HG02588 (cell line): Measurements from ENCODE around the gene SIDT1.
"Not testable (repeated sequence)": the region's sequence is repeated elsewhere in the genome, so short reads cannot be mapped to it uniquely, and the experiment has no call there.

Experiments
- ATAC-seq: cut with Tn5 transposase; IDR thresholded peaks from one replicate; pipeline ENCODE4 v1.9.1; 2021; ENCODE audit warnings: mild to moderate bottlenecking, moderate library complexity; ENCODE audit not compliant: unreplicated experiment

Gene SIDT1

DNA sequence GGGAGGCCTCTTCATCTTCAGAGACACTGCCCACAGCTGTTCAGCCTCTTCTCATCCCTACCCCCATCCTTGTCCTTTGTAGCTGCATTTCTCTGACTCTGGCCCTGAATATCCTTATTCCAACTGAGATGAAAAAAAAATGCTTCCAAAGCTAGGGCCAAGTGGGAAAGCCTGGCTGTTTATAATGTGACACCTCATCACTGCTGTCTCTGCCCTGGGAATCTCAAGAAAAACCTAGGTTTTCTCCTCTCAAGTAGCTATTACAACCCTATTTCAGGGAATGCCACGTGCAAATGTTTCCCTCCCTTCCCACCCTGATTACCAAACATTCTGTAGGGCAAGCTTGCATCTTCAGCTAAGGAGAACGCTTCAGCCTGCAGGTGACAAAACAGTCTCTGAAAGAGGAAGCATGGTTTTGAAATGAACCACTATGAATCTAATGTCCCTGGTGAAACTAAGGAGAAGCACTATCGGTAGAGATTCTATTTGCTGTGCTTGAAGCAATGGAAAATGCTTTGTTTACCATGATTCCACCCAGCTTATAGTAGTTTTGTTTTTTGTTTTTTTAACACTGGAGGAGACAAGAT is 98.7 kb downstream of the SIDT1 start:
- ATAC-seq, result no peak

DNA sequence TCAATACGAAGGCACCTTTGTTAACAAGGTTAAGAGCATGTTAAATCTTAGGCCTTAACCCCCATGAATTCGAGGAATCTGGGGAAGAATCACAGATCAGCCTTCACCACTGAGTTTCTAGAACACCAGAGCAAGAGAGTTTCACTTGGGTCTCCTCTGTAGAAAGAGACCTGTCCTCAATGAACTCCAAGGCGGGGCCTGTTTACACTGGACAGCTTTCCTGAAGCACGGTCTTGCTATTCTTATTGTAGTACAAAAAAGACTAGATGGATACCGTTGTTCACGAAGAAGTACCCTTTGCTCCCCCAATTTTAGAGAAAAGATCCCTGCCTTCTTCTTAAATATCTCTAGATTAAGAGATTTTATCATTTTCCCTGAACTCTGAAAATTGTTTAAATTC is 99.2 kb downstream of the SIDT1 start:
- no peak for ATAC-seq

DNA sequence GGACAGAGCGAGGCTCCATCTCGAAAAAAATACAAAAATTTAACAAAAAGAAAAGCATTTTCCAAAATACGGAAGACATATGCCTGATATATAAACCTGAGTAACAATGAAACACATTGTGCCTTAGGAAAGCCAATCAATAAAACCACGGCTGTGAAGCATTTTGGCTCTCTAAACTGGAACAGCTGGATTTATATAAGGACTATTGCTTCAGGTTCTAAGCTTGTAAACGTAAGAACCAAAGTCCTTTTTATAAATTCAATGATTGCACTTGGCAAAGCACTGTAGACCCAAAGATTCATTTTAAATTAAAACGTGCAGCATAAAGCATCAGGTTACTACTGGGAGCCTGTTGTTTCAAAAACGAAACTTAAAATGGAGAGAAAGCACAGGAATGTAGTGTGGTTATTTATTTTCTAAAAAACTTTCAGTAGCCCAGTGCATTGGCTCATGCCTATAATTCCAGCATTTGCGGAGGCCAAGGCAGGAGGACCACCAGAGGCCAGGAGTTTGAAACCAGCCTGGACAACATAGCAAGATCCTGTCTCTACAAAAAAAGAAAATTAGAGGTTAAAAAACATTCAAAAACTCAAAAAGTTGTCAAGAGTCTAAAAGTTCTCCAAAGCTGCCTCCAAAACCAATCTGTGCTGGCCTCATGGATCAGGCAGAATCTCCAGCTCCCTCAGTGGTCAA is 102.6 kb downstream of the SIDT1 start:
- no peak for ATAC-seq

DNA sequence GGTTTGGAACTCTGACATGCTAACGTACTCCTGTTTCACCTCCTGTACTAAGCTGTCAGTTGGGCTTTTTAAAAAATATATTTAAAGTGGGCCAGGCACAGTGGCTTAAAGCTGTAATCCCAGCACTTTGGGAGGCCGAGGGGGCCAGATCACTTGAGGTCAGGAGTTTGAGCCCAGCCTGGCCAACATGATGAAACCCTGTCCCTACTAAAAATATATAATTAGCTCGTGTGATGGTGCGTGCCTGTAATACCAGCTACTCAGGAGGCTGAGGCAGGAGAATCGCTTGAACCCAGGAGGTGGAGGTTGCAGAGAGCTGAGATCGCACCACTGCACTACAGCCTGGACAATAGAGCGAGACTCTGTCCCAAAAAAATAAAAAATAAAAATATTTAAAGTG is 103.7 kb downstream of the SIDT1 start:
- not testable (repeated sequence) for ATAC-seq

DNA sequence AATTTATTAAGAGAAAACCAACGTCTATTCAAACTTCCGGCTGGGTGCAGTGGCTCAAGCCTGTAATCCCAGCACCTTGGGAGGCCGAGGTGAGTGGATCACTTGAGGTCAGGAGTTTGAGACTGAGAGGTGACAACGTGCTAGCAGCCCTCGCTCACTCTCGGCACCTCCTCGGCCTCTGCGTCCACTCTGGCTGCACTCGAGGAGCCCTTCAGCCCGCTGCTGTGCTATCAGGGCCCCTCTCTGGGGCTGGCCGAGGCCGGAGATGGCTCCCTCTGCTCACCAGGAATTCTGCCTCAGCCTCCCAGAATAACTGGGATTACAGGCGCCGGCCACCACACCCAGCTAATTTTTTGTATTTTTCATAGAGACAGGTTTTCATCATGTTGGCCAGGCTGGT is 105.4 kb downstream of the SIDT1 start:
- no peak for ATAC-seq

DNA sequence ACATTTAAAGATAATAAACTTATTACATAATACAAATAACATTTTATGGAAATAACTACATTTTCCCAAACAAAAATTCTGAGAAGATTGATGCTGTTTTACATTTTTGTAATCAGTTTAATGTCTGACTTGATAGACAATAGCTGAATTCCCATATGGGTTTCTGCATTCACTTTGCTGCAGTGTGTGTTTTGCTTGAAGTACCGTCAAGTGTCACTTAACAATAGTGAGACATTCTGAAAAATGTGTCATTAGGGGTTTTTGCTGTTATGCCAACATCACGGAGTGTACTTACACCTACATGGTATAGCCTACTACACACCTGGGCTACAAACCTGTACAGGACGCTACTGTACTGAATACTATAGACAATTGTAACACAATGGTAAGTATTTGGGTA is 106.6 kb downstream of the SIDT1 start:
- ATAC-seq, result no peak

DNA sequence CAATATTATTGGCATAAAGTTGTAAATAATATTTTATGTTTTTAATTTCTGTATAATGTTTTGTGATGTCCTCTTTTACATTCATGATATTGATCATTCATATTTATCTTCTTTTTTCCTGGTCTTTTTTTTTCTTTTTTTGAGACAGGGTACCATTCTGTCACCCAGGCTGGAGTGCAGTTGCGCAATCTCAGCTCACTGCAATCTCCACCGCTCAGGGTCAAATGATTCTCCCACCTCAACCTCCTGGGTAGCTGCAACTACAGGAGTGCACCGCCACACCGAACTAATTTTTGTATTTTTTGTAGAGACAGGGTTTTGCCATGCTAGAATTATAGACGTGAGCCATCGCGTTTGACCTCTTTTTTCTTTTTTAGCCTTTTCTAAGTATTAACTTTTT is 111.2 kb downstream of the SIDT1 start:
- no peak for ATAC-seq

DNA sequence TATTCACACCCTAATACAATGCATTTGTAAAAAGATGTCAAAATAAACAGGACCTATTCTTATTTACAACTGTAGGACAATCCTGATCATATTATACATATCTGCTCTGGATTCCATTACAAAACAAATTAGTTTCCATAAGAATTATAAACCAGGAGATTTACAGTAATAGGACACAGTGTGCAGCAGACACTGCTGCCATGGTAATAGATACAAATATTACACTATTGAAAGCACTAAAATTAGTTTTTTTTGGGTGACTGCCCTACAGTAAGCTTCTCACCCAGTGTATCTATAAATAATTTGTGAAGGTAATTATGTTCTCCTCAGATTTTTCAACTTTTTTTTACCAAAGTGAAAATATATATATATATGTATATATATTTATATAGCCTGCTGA is 116.2 kb downstream of the SIDT1 start:
- no peak for ATAC-seq

DNA sequence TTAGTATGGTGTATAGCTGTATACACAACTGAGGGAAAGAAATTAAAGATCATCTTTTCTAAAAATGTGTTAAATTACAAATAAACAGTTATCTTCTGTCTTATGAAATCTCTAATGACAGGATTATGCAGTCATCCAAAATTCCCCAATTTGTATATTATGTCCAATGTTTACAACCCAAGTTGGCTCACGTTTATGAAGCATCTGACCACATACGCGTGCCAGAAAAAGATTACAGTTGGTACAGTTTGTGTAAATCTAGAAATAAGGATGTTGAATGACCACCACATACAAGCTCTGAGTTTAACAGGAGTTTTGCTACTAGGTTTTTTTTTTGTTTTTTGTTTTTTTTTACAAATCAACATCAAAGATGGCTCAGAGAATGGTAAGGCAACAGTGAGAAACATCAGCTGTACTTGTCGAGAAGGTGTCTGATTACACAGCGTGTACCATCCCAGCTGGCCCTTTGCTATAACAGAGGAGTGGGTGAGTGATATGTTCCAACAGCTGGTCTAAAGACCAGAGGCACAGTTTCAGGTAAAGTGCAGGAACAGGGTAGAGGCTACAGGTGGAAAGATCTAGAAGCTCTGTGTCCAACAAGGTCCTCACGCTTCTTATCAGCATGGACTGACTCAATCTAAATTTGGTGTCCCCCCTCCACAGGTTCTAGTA is 117.0 kb downstream of the SIDT1 start:
- ATAC-seq, result no peak

DNA sequence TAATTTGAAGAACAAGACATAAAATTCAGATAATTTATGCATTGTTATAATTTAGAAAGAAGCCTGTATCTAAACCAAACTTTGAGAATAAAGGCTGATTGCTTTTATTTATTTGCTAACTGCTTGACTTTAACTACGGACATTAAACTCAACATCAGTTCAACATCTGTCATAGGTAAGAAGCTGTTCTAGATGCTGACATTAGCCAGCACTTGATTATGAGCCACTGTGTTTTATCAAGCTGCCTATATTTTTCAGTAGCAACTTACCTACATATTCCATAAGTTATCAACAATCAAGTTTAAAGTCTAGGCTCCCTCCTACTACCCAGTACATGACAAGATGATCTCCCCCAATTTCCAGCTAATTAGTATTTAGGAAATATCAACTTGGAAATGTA is 122.0 kb downstream of the SIDT1 start:
- no peak for ATAC-seq

DNA sequence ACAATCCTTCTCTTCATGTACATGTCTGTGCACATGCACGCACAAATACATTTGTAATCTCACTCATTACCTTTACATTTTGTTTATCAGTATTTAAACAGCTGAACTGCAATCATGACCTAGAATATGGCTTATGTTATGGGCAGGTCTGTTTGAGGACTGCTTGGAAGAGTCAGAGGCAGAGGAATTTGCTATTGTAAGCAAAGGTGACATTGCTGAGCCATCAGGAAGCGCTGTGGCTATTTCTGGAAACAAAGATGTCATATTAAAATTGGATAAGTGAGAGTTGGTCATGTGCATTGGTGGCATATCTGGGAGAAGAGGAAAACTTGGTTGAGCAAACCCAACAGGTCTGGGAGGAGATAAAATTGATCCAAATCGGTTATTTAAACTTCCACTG is 122.5 kb downstream of the SIDT1 start:
- no peak for ATAC-seq

DNA sequence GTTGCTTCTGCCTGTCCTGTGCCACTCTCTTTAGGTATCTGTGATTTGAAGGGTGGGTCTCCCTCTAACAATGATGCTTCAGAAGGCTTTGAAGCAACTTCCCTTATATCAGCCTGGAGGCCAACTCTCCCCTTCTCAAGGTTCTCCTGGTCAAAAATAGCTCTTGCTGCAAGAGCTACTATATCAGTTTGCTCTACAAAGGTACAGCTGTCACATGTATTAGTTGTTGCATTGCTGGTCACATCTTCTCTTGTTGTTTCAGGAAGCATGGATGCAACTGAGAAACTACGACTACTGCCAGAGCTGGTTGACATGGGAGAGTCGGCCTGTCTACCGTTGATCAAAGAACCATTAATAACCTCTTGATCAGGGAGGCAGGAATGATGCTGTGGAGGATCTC is 125.8 kb downstream of the SIDT1 start:
- no peak for ATAC-seq

DNA sequence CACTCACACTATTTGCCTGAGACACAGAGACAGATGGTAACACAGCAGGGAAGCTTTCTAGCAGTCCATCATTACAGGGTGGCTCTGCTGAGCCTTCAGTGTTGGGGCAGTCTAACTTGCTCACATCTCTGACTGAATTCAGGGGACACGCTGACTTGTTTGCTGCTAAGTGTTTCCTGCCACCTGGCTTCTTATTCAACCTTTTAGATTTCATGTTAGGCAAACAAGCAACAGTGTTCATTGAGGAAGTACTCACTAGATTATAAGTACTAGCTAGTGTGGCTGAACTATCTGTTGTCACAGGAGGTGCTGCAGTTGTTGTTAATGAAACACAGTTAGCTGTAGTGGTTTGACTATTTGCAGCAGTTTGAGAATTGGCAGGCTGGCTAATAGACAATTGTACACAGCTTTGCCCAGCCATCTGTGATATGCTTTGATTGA is 126.8 kb downstream of the SIDT1 start:
- ATAC-seq, result no peak

DNA sequence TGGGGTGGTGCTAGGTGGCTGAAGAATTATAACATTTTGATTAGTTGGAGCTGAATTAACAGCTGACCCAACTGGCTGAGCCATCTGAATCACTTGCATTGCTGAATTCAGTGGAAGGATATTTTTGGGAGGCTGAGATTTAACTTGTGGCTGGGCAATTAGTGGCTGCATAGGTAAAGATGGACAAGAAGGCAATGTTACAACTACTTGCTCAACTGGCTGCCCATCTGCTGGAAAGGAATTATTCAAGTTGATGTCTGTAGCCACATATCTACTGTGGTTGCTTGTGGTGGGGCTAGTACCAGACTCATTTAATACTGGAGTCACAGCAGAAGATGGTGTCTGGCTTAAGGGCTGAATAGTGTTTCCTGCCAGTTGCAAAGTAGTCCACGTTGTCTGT is 127.6 kb downstream of the SIDT1 start:
- ATAC-seq, result no peak

DNA sequence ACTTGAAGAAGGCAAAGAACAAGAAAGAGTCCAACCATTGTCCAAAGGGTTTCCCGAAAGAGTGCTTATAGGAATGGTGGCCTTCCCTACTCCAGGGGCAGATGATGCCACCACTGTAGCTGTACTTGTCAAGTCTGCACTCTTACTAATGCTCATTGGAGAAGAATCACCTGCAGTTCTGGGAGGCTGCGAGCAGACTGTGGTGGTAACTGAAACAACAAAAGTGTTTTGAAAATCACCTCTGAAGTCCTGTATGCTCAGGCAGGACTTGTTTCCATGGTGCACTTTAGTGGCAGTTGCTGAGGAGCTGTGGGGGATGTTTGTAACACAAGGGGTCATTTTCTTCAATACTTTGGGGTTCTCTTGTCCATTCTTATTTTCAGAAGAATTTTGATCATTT is 128.1 kb downstream of the SIDT1 start:
- ATAC-seq, result no peak

DNA sequence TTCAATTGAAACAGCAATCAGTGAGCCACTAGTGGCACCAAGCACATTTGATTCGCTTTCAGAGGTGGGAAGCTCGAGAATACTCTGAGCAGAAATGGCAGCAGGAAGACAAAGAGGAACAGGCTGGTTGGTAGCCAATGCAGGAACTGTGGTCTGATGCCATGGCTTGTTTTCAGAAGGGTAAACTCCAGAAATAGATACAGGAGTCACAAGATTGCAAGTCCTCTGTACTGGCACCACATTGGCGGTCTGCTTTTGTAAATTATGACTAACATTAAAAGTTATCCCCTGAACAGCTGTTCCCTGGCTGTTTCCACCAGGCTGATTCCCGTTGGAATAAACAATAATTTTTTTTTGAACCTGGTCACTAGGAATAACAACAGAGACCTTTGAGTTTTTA is 128.5 kb downstream of the SIDT1 start:
- no peak for ATAC-seq

DNA sequence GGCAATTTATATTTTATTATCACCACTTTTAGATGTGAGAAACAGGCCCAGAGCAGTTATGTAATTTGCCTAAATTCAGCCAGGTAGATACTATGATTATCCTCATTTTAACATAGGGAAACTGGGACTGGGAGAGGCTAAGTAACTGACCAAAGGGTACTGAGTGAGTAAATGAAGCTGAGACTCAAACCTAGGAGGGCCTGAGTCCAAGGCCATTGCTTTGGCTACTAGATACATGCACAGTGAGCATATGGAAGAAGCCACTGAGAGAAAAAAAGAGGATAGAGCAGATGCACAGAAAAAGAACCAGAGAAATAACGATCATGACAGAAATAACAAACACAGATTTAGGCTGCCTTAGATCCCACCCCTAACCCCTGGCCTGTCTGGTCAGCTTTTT is 130.5 kb downstream of the SIDT1 start:
- no peak for ATAC-seq

DNA sequence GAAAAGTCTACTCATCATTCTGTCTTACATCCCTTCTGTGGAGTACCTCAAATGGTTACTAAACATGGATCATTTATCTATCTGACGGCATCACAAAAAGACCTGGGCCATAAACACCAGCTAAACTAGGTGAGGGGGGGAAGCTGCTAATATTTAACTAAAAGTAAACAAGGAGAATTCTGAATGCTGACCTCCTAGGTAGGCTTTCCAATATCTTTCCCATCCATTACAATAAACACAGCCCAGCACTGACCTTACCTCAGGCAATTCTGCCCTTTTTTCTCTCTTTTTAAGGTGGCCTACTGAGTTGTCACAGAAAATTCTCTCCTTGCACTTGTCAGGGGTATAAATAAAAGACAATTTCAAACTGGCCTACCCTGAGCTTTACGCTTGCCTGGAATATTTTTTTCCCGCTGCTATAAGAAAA is 131.0 kb downstream of the SIDT1 start:
- no peak for ATAC-seq

DNA sequence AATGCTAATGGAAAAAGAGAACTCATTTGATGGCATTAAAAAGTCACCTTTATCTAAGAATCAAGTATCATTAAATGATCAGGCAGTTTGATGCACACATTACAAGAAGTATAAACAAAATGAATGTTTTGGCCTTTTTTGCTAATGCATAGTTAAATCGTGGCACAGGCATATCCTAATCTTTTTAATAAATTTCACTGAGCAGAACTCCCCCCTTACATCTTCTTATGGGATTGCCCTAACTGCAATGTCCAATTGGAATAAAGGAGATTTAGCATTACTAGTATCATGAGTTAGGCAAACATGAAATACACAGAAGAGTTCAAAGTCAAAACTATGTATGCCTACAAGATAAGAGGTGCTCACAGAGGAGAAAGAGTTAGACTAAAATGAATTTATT is 131.4 kb downstream of the SIDT1 start:
- no peak for ATAC-seq

DNA sequence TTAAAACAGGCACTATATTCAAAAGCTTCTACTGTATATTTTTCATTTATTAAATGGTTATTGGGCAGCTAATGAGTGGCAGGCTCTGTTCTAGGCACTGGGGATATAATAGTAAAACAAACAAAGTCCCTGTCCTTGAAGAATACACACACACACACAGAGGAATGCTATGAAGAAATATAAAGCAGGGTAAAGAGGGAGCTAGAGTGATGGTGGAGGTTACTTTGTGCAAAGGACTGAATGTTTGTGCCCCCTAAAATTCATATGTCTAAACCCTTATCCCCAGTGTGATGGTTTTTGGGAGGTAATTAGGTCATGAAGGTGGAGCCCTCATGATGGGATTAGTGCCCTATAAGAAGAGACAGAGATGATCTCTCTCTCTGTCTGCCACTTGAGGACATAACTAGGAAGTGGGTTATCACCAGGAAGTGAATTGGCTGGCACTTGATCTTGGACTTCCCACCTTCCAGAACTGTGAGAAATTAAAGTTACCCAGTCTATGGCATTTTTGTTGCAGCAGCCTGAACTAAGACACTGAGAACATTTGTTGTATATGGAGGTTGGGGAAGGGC is 132.3 kb downstream of the SIDT1 start:
- no peak for ATAC-seq

DNA sequence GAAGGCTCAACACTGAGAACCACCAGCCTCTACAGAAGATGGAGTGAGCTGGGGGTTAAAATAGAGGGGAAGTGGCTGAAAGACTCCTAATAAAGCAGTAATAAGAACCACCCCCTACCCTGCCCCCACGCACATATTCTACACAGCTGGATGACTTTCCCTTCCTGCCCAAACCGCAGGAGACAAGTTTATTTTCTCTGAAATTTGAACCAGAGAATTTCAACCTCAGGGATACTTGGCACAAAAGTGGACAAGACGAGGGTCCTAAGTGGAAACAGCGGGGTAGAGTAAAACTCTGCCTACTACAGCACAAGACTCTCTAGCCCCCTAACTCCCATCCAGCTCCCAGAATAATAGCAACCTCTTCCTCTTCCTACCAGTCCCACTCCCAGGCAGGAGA is 135.7 kb downstream of the SIDT1 start:
- no peak for ATAC-seq

DNA sequence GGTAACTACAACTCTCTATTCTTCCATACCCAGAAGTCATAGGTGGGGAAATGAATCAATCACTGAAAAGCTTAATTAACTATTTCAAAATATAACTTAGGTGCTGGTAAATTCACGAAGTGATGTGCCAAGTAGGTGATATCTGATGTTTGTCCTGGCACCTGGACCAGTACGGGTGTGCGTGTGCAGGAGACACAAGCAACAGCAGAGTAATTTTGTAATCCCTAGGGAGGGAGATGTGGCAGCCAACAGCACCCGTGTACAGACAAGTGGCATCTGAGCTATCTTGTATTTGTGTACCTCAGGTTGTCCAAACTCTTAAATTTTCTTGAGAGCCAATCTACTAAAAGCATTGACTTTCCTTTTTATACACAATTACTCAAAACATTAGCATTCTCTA is 141.2 kb downstream of the SIDT1 start:
- ATAC-seq, result no peak
